WTC11 (cell line): ENCODE results near the gene MAMLD1. TPM values are rescaled to one million over a fixed set of nuclear protein-coding genes. Genes with fewer than 3 reads are reported as not detected.

Experiments used
- ATAC-seq: fragments of 200-7000 bp; cut with Tn5 transposase; 2 replicates; pipeline ENCODE4 v1.10.0; 2021; ENCODE audit warnings: mild to moderate bottlenecking, moderate library complexity
- CTCF ChIA-PET: fragments of 300-600 bp; sonication (Branson Sonifier 250); formaldehyde crosslinking; loops from one replicate; lab custom pipeline; 2021; ENCODE audit warnings: antibody characterized with exemption; lab: Charles Lee
- POLR2A ChIA-PET: fragments of 350-600 bp; sonication (Branson Sonifier 250); formaldehyde crosslinking; loops from one replicate; lab custom pipeline; 2021; ENCODE audit warnings: antibody characterized with exemption; lab: Charles Lee
- DNase-seq: peaks from one replicate; pipeline ENCODE4 v3.0.0; 2021; ENCODE audit warnings: low spot score
- H3K27ac Mint-ChIP-seq: 2 replicates; pipeline ENCODE4 v1.8.0; 2021; ENCODE audit warnings: mixed read lengths
- H3K27me3 Mint-ChIP-seq: 2 replicates; pipeline ENCODE4 v1.8.0; 2021; ENCODE audit warnings: low read depth, mild to moderate bottlenecking, moderate library complexity, mixed read lengths
- H3K36me3 Mint-ChIP-seq: 2 replicates; pipeline ENCODE4 v1.8.0; 2021; ENCODE audit warnings: mixed read lengths
- H3K4me1 Mint-ChIP-seq: 2 replicates; pipeline ENCODE4 v1.8.0; 2022; ENCODE audit warnings: mixed read lengths
- H3K4me3 Mint-ChIP-seq: 2 replicates; pipeline ENCODE4 v1.8.0; 2021; ENCODE audit warnings: mild to moderate bottlenecking, moderate library complexity, mixed read lengths
- H3K9me3 Mint-ChIP-seq: 2 replicates; pipeline ENCODE4 v1.8.0; 2021; ENCODE audit warnings: mixed read lengths
- AFF4 ChIP-seq: sonication (generic); formaldehyde crosslinking; IDR thresholded peaks from 2 replicates; pipeline ENCODE4 v1.8.1; 2023; ENCODE audit warnings: mild to moderate bottlenecking, missing genetic modification reagents, borderline replicate concordance
- ATF6 ChIP-seq: sonication (generic); formaldehyde crosslinking; IDR thresholded peaks from 2 replicates; pipeline ENCODE4 v1.8.1; 2023; ENCODE audit warnings: mild to moderate bottlenecking, missing genetic modification reagents
- CDX4 ChIP-seq: fragments of 250-450 bp; sonication (Bioruptor Pico); IDR thresholded peaks from 2 replicates; pipeline ENCODE4 v1.9.0; 2021; ENCODE audit warnings: moderate library complexity, mild to moderate bottlenecking, inconsistent platforms, borderline replicate concordance
- CREB1 ChIP-seq: sonication (generic); formaldehyde crosslinking; IDR thresholded peaks from 2 replicates; pipeline ENCODE4 v1.8.0; 2023; ENCODE audit warnings: mild to moderate bottlenecking, missing genetic modification reagents
- CTCF ChIP-seq: fragments of 200-600 bp; IDR thresholded peaks from 2 replicates; pipeline ENCODE4 v1.8.0; 2022; ENCODE audit warnings: antibody characterized with exemption
- E2F4 ChIP-seq: sonication (generic); formaldehyde crosslinking; IDR thresholded peaks from 2 replicates; pipeline ENCODE4 v1.8.1; 2022; ENCODE audit warnings: low read depth, mild to moderate bottlenecking, moderate library complexity, missing genetic modification reagents, borderline replicate concordance
- ESRRA ChIP-seq: sonication (generic); formaldehyde crosslinking; IDR thresholded peaks from 2 replicates; pipeline ENCODE4 v1.8.1; 2022; ENCODE audit warnings: mild to moderate bottlenecking, missing genetic modification reagents, borderline replicate concordance
- GRHL2 ChIP-seq: fragments of 250-450 bp; sonication (Bioruptor Pico); IDR thresholded peaks from 2 replicates; pipeline ENCODE4 v1.8.0; 2022; ENCODE audit warnings: mild to moderate bottlenecking, moderate library complexity; ENCODE audit not compliant: insufficient replicate concordance, severe bottlenecking
- IRF1 ChIP-seq: sonication (generic); formaldehyde crosslinking; IDR thresholded peaks from 2 replicates; pipeline ENCODE4 v1.8.0; 2023; ENCODE audit warnings: missing genetic modification reagents
- KAT7 ChIP-seq: sonication (generic); formaldehyde crosslinking; IDR thresholded peaks from 2 replicates; pipeline ENCODE4 v1.8.1; 2023; ENCODE audit warnings: missing genetic modification reagents, mild to moderate bottlenecking, borderline replicate concordance
- OVOL2 ChIP-seq: fragments of 250-450 bp; sonication (Bioruptor Pico); IDR thresholded peaks from 2 replicates; pipeline ENCODE4 v1.9.0; 2021; ENCODE audit warnings: mild to moderate bottlenecking, borderline replicate concordance
- PRRX2 ChIP-seq: fragments of 250-450 bp; sonication (Bioruptor Pico); IDR thresholded peaks from 2 replicates; pipeline ENCODE4 v1.8.0; 2021; ENCODE audit warnings: mild to moderate bottlenecking
- STAT6 ChIP-seq: sonication (generic); formaldehyde crosslinking; conservative IDR thresholded peaks from 2 replicates; pipeline ENCODE4 v1.8.1; 2023; ENCODE audit warnings: mild to moderate bottlenecking, low read depth, missing genetic modification reagents, moderate library complexity
- TEAD1 ChIP-seq: sonication (generic); formaldehyde crosslinking; IDR thresholded peaks from 2 replicates; pipeline ENCODE4 v1.8.0; 2022; ENCODE audit warnings: mild to moderate bottlenecking, missing genetic modification reagents
- TEAD4 ChIP-seq: sonication (generic); formaldehyde crosslinking; IDR thresholded peaks from 2 replicates; pipeline ENCODE4 v1.8.0; 2022; ENCODE audit warnings: mild to moderate bottlenecking, missing genetic modification reagents
- USF1 ChIP-seq: sonication (generic); formaldehyde crosslinking; IDR thresholded peaks from 2 replicates; pipeline ENCODE4 v1.8.0; 2022; ENCODE audit warnings: mild to moderate bottlenecking, missing genetic modification reagents
- ZMAT4 ChIP-seq: fragments of 250-450 bp; sonication (Bioruptor Pico); IDR thresholded peaks from 2 replicates; pipeline ENCODE4 v1.9.0; 2021; ENCODE audit warnings: mild to moderate bottlenecking
- ZNF138 ChIP-seq: sonication (generic); formaldehyde crosslinking; conservative IDR thresholded peaks from 2 replicates; pipeline ENCODE4 v1.8.1; 2022; ENCODE audit warnings: mild to moderate bottlenecking, moderate library complexity, missing genetic modification reagents
- ZNF512 ChIP-seq: sonication (generic); formaldehyde crosslinking; IDR thresholded peaks from 2 replicates; pipeline ENCODE4 v1.8.1; 2022; ENCODE audit warnings: missing genetic modification reagents, borderline replicate concordance
- total RNA-seq: library from RNA; stranded (reverse); gene quantifications from 3 replicates; pipeline ENCODE4 v1.2.3, GENCODE V29; 2021

The MAMLD1 gene
- total RNA-seq, 1 experiment from 2014 or later: 0.35 TPM

- POLR2A ChIA-PET: no interaction called here
- CTCF ChIA-PET: interaction anchor here (1.4 kb wide), 1 partner anchor 24 kb away, joined by 3 read pairs; no protein-coding TSS in a partner anchor
- no peak for DNase-seq
- Mint-ChIP-seq H3K4me1 (0 out of 2 replicates have a peak, but pooled peaks cover 3% of the 10 kb centered on the region), H3K9me3 (no peaks in the 10 kb centered on the region), H3K27ac (no peak overlapping the region), H3K27me3 (no peaks in the 10 kb centered on the region), H3K36me3 (no peaks in the 10 kb centered on the region), H3K4me3 (no peak overlapping the region)
- ATAC-seq: no peak
- TF ChIP-seq PRRX2 (CRISPR knock-in tag): no peak
- TF ChIP-seq CTCF: no peak
- TF ChIP-seq GRHL2: no peak
- no peak for TF ChIP-seq ESRRA
- TF ChIP-seq USF1: no peak
- no peak for TF ChIP-seq OVOL2
- no peak for TF ChIP-seq KAT7 (CRISPR knock-in tag)
- TF ChIP-seq ZNF512 (CRISPR knock-in tag): no peak
- no peak for TF ChIP-seq CDX4 (CRISPR knock-in tag)
- TF ChIP-seq CREB1 (CRISPR knock-in tag): no peak
- TF ChIP-seq ZNF138 (CRISPR knock-in tag): no peak
- TF ChIP-seq ZMAT4 (CRISPR knock-in tag): no peak
- no peak for TF ChIP-seq TEAD1
- TF ChIP-seq ATF6 (CRISPR knock-in tag): no peak
- no peak for TF ChIP-seq AFF4
- no peak for TF ChIP-seq E2F4 (CRISPR knock-in tag)
- no peak for TF ChIP-seq STAT6 (CRISPR knock-in tag)
- no peak for TF ChIP-seq IRF1 (CRISPR knock-in tag)
- TF ChIP-seq TEAD4 (CRISPR knock-in tag): no peak
Measured at GRCh38 chrX:150473371-150473770, 110.3 kb downstream of the MAMLD1 start.
